GM13977 (cell line): Measurements from ENCODE around the gene CCDC57.
A peak's percentile ranks its signal among the peaks of the same experiment; 100 is the strongest.

Experiments used
- DNase-seq: peaks from one replicate; pipeline ENCODE4 v3.0.0; 2012; ENCODE audit warnings: low spot score
- CTCF ChIP-seq: IDR thresholded peaks from 2 replicates; pipeline ENCODE4 v1.5.1; 2012; ENCODE audit warnings: mild to moderate bottlenecking, control low read depth; ENCODE audit not compliant: insufficient read depth; ENCODE audit errors: extremely low read depth, missing control alignments
- in situ Hi-C: fragments of 300-500 bp; cut with MboI; formaldehyde crosslinking; loops from one replicate; pipeline ENCODE4 v1.12.0; 2022; ENCODE audit warnings: low sequenced_read_pairs, low pct_unique_long_range_greater_than_20kb, mixed read lengths, inconsistent platforms; ENCODE audit not compliant: unreplicated experiment

CCDC57 gene

DNA sequence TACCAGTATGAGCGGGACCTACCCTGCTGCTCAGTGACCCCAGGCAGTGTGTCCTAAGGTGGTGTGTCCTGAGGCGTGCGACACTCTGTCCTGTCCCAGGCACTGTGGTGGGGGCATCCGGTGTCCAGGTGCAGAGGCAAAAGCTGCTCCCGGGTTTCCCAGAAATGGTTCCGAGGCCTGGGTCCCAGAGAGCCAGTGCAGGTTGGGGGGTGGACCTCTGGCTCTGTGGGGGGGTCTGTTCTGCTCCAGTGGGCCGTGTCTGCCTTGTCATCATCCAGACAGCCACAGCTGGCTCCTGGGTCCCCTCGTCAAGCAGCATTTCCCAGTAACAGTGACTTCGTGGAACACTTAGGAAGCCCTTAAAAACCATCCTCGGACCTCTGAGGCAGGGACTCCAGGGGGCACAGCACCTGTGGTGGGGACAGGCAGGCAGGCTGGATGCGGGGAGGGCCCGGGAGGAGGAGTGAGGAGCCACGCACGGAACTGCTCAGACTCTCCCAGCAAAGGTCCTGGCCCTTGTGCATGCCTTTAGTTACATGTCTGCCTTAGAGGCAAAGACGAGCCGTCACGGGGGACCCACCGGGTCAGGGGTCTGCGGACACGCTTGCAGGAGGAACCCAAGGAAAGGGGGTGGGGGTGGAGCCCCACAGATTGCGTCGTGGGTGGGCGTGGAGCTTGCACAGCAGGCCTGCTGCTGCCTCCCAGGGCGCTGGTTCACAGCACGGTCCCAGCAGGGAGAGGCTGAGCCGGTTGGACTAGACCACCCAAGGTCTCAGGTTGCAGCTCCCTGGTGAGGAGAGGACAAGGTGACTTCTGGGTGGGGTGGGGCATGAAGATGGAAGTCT lies 21.8 kb upstream of the CCDC57 start:
- in situ Hi-C loops, result no loop called here
- no peak for DNase-seq
- no peak for TF ChIP-seq CTCF

DNA sequence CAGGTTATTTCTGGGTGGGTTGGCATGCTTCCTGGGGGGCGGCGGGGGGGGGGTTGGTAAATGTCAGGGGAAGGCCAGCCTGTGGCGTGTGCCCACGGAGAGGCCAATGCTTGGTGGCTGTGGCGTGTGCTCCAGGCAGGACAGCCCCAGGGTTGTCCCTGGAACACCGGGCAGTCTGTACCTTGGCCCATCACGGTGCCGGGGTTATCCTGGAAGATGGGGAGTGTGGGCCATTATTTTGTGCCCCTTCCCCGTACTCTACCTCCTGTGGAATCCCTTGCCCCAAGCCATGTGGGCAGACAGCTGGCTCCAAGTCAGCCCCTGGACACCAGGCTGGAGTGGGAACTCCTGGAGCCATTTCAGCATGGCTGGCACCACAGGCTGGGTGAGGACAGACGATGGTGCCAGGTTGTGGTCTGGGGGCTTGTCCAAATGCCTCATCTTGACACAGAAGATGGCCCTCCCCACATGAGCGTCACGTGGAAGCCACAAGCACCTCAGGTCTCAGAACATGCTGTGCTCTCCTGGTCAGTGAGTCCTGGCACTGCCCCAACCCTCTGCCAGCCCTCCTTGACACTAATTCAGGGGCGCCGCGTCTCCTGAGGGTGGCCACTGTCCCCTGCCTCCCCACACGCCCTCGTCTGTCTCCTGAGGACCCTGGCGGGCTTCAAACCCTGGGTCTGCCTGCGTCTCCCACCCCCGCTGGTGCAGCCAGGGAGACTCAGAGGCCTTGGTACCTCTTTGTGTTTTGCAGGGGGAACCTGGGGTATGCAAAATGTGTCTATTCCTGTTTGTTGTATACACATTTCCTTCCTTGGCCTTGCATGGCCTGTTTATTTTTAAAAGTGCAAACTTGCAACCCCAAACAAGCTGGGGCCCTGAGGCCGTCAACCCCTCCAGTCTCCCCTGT lies 20.5 kb upstream of the CCDC57 start:
- no peak for DNase-seq
- no peak for TF ChIP-seq CTCF
- in situ Hi-C loops, result no loop called here

DNA sequence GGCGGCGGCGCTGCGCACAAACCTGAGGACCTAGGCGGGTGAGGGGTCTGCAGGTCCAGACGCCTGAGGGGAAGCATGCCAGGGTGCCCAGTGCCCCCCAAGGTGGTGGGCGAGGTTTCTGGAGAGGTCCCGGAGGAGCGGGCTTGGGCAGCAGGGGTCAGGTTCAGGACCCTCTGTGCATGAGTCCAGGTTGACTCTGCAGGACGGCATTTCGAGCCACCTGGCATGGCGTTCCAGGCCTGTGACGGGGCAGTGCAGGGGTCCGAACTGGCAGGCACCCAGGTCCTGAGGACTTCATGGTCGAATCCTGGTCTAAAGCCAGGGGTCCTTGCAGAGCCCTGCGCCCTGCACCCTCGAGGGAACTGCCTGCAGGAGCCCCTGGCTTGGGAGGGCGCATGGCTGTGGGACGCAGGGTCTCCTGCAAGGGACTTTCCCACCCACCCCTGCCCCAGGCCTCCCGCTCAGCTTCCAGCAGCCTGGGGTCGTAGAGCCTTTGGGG lies 19.7 kb upstream of the CCDC57 start:
- TF ChIP-seq CTCF, result no peak
- in situ Hi-C loops, result no loop called here
- no peak for DNase-seq

DNA sequence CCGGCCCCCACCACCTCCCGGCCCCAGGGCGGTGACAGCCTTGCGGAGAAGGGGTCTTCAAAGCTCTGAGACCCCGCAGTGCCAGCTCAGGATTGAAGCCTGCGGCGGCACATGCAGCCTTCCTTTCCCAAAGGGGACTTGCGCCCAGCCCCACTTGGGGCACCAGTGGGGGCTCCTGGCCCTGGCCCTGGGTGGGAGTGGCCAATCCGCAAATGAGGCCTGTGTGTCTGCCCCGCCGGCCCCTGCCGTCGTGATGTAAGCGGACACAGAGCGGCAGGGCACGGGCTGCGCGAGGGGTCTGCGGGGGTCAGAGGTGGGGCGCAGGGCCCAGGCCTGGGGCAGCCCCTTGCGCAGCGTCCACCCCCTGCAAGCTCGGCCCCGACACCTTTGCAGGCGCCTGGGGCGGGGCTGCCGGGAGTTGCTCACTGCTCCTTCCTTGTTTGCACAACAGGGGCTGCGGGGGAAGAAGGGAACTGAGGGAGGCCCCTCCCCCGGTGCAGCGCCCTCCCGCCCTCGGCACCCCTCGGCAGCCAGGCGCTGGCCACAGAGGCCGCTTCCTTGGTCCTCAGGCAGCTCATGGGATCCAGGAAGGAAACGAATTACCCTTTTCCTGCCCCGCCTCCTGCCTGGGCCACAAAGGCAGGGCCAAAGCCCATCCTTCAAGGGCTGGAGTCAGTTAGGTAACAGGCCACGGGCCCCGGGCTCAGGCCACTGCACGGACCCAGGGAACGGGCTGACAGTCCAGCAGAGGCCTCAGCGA lies 19.1 kb upstream of the CCDC57 start:
- no peak for TF ChIP-seq CTCF
- no peak for DNase-seq
- in situ Hi-C loops, result no loop called here

GRCh38 chr17:82231312-82231561 lies 18.6 kb upstream of the CCDC57 start:
- in situ Hi-C loops, result no loop called here
- no peak for TF ChIP-seq CTCF
- DNase-seq, result no peak

DNA sequence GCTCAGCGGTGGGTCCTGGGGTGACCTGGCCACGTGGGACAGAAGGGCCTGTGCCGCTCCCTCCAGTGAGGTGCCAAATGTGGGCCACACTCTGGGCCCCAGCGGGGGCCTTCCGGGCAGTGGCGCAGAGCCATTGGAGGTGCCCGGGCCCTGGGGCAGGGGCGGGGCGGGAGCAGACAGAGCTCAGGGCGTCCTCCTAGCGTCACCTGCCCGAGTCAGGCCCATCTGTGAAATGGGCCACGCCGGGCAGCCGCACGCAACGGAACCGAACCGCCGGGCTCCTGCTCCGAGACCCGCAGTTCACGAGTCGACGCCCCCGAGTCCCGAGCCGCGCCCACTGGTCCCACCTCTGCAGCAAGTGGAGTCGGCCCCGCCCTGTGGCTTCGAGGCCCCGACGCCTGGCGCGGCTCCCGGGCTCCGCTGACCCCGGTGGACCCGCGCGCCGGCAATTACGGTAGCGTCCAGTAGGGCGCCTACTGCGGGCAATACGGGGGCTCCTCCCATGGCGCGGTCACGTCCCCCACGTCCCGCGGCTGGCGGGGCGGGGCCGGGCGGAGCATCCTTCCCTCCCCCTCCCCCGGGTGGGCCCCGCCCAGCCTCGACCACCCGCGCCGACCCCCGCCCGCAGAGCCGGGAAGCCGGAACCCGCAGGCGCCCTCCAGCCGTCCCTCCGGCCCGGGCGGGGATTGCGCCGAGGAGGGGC lies 18.1 kb upstream of the CCDC57 start:
- TF ChIP-seq CTCF, result peak; percentile 24
- in situ Hi-C loops, result no loop called here
- DNase-seq, result peak; percentile 91
